Measurements from ENCODE around the gene NPRL2.
"Not testable (repeated sequence)": the region's sequence is repeated elsewhere in the genome, so short reads cannot be mapped to it uniquely, and the experiment has no call there.

- TF ChIP-seq CTCF (conservative IDR thresholded peaks at IDR 0.05); EZH2 (IDR thresholded peaks at IDR 0.05; ENCODE audit: low read depth): not testable (repeated sequence)
Measured at GRCh38 chr3:50312041-50312440, 38.5 kb downstream of the NPRL2 start.

Measured in PC-9 (cell line).